Endothelial cell of umbilical vein (primary cell): ENCODE measurements around the gene PKMYT1. TPM values are rescaled to one million over a fixed set of nuclear protein-coding genes. Genes with fewer than 3 reads are reported as not detected.

Experiments
- BruUV-seq: library from RNA; stranded (reverse); fragments of 400-500 nt; replicated peaks from 2 replicates; lab custom pipeline; 2021; lab: Mats Ljungman, UMichigan
- CTCF ChIA-PET: fragments of 300-600, 350-600 bp; sonication (Branson Sonifier 250); formaldehyde crosslinking; loops from one replicate; lab custom pipeline; 2021; ENCODE audit warnings: antibody characterized with exemption, inconsistent platforms; lab: Charles Lee
- POLR2A ChIA-PET: fragments of 300-600, 350-600 bp; sonication (Branson Sonifier 250); formaldehyde crosslinking; loops from one replicate; lab custom pipeline; 2021; ENCODE audit warnings: antibody characterized with exemption, inconsistent platforms; lab: Charles Lee
- DNase-seq: peaks from one replicate; pipeline ENCODE4 v3.0.0-alpha.2; 2011; ENCODE audit warnings: low read depth, low spot score
- FAIRE-seq: peaks from 2 replicates; lab custom pipeline; 2011; peaks lifted over from hg19 to GRCh38; lab: Jason Lieb, UNC
- H2AFZ ChIP-seq: 2 replicates; pipeline ENCODE4 v1.6.0; 2012; ENCODE audit warnings: low read depth, low read length, control low read depth, inconsistent platforms
- H3K27ac ChIP-seq: 2 replicates; pipeline ENCODE4 v1.5.1; 2011; ENCODE audit warnings: low read depth, mild to moderate bottlenecking, control low read depth, low read length, moderate library complexity; ENCODE audit not compliant: insufficient read depth
- H3K27me3 ChIP-seq, 2 experiments: 2 replicates each; pipeline versions ENCODE4 v1.6.0 to v1.6.1; 2011; ENCODE audit warnings: low read length in 2 of 2, mixed read lengths in 1 of 2; ENCODE audit not compliant: control insufficient read depth in 2 of 2, insufficient read depth in 2 of 2
- H3K36me3 ChIP-seq, 2 experiments: 2 replicates in 1 of 2; 3 replicates in 1 of 2; pipeline ENCODE4 v1.5.1; 2011; ENCODE audit warnings: low read length in 2 of 2, mild to moderate bottlenecking in 1 of 2, moderate library complexity in 1 of 2; ENCODE audit not compliant: control insufficient read depth in 2 of 2, insufficient read depth in 2 of 2; ENCODE audit errors: extremely low read depth in 1 of 2
- H3K4me1 ChIP-seq: 3 replicates; pipeline ENCODE4 v1.5.1; 2011; ENCODE audit warnings: mild to moderate bottlenecking, low read length; ENCODE audit not compliant: control insufficient read depth, insufficient read depth; ENCODE audit errors: extremely low read depth
- H3K4me2 ChIP-seq: 2 replicates; pipeline ENCODE4 v1.6.1; 2011; ENCODE audit warnings: low read length, control low read depth, mixed read lengths; ENCODE audit not compliant: insufficient read depth
- H3K4me3 ChIP-seq, 3 experiments: fragments of 200-600 bp in 1 of 3; sonication (generic), shearing (Covaris generic) in 1 of 3; replicated peaks in 1 of 3; 2 replicates each; pipeline ENCODE4 v1.5.1; 2011 to 2016; ENCODE audit warnings: control low read depth in 3 of 3, low read length in 3 of 3, mild to moderate bottlenecking in 2 of 3, inconsistent platforms in 1 of 3, low read depth in 1 of 3, moderate library complexity in 1 of 3; ENCODE audit not compliant: insufficient read depth in 1 of 3
- H3K79me2 ChIP-seq: 2 replicates; pipeline ENCODE4 v1.6.0; 2012; ENCODE audit warnings: low read length, inconsistent platforms; ENCODE audit not compliant: control insufficient read depth, insufficient read depth
- H3K9ac ChIP-seq: replicated peaks from 2 replicates; pipeline ENCODE3; 2011; ENCODE audit warnings: low read length, control low read depth; ENCODE audit not compliant: insufficient read depth; ENCODE audit errors: extremely low read depth
- H3K9me1 ChIP-seq: replicated peaks from 3 replicates; pipeline ENCODE4 v1.6.0; 2011; ENCODE audit warnings: mild to moderate bottlenecking, low read length; ENCODE audit not compliant: control insufficient read depth, insufficient read depth; ENCODE audit errors: extremely low read depth
- H3K9me3 ChIP-seq: replicated peaks from 2 replicates; pipeline ENCODE4 v1.5.1; 2012; ENCODE audit warnings: low read length, inconsistent platforms; ENCODE audit not compliant: control insufficient read depth, insufficient read depth
- H4K20me1 ChIP-seq: replicated peaks from 2 replicates; pipeline ENCODE3; 2011; ENCODE audit warnings: mild to moderate bottlenecking, low read length; ENCODE audit not compliant: control insufficient read depth, insufficient read depth; ENCODE audit errors: extremely low read depth
- EZH2 ChIP-seq: IDR thresholded peaks from 2 replicates; pipeline ENCODE4 v1.6.1; 2012; ENCODE audit warnings: borderline replicate concordance, low read depth, mild to moderate bottlenecking, moderate library complexity, low read length, inconsistent platforms; ENCODE audit not compliant: severe bottlenecking
- FOS ChIP-seq: IDR thresholded peaks from 2 replicates; pipeline ENCODE4 v1.6.1; 2011; ENCODE audit warnings: mild to moderate bottlenecking, low read length, moderate library complexity, borderline replicate concordance; ENCODE audit not compliant: insufficient read depth
- GATA2 ChIP-seq: IDR thresholded peaks from 2 replicates; pipeline ENCODE4 v1.7.0; 2011; ENCODE audit warnings: low read depth, mild to moderate bottlenecking, moderate library complexity, mixed read lengths, low read length; ENCODE audit not compliant: insufficient read length, insufficient read depth
- JUN ChIP-seq: IDR thresholded peaks from 2 replicates; pipeline ENCODE4 v1.6.1; 2011; ENCODE audit warnings: borderline replicate concordance, low read depth; ENCODE audit not compliant: insufficient read length, insufficient read depth
- MYC ChIP-seq: IDR thresholded peaks from one replicate; pipeline ENCODE4 v1.6.1; 2011; ENCODE audit warnings: mild to moderate bottlenecking, low read depth, low read length
- POLR2A ChIP-seq: IDR thresholded peaks from 2 replicates; pipeline ENCODE4 v1.6.1; 2012; ENCODE audit warnings: low read depth, mild to moderate bottlenecking, control low read depth, low read length
- POLR2AphosphoS5 ChIP-seq: IDR thresholded peaks from 2 replicates; pipeline ENCODE4 v1.6.1; 2012; ENCODE audit warnings: low read depth, mild to moderate bottlenecking, control low read depth, low read length, moderate library complexity; ENCODE audit not compliant: insufficient read depth
- dilution Hi-C: fragments of 300-500 bp; cut with MboI; formaldehyde crosslinking; loops from one replicate; pipeline ENCODE4 v1.15.0; 2019; ENCODE audit warnings: low sequenced_read_pairs; ENCODE audit not compliant: extremely low pct_ligation_motif_present
- intact Hi-C: fragments of 100-400 bp; cut with micrococcal nuclease; formaldehyde crosslinking; loops from one replicate; pipeline ENCODE4 v1.10.0; 2022
- polyA plus RNA-seq, 4 experiments: library from polyadenylated mRNA; depleted of rRNA in 3 of 4; stranded (reverse) in 3 of 4; unstranded in 1 of 4; fragments of >200 nt; gene quantifications; 2 replicates each; pipeline versions ENCODE4 v1.2.1 to v1.2.3, GENCODE V29; 2011 to 2012; ENCODE audit warnings: missing spikeins in 1 of 4
- total RNA-seq: library from RNA; stranded (reverse); gene quantifications from 2 replicates; pipeline ENCODE4 v1.2.3, GENCODE V29; 2021
- TF ChIP-seq, protein P1 (sequence below): IDR thresholded peaks from 2 replicates; pipeline ENCODE4 v1.6.1; 2011; ENCODE audit not compliant: insufficient read depth, insufficient read length
- TF ChIP-seq, protein P2 (sequence below), 2 donors: IDR thresholded peaks; 1 replicate in 1 of 2; 2 replicates in 1 of 2; pipeline ENCODE4 v1.5.1; 2011; ENCODE audit warnings: low read length in 2 of 2, mild to moderate bottlenecking in 2 of 2, moderate library complexity in 2 of 2, control low read depth in 1 of 2, inconsistent platforms in 1 of 2, low read depth in 1 of 2; ENCODE audit not compliant: insufficient read depth in 1 of 2; ENCODE audit errors: extremely low read depth in 1 of 2

Gene PKMYT1
- total and polyA plus RNA-seq, 2 donors (not counting 3 experiments of a cell fraction or from before 2014, with no cell fraction given) = 26.1 to 48.5 TPM

DNA sequence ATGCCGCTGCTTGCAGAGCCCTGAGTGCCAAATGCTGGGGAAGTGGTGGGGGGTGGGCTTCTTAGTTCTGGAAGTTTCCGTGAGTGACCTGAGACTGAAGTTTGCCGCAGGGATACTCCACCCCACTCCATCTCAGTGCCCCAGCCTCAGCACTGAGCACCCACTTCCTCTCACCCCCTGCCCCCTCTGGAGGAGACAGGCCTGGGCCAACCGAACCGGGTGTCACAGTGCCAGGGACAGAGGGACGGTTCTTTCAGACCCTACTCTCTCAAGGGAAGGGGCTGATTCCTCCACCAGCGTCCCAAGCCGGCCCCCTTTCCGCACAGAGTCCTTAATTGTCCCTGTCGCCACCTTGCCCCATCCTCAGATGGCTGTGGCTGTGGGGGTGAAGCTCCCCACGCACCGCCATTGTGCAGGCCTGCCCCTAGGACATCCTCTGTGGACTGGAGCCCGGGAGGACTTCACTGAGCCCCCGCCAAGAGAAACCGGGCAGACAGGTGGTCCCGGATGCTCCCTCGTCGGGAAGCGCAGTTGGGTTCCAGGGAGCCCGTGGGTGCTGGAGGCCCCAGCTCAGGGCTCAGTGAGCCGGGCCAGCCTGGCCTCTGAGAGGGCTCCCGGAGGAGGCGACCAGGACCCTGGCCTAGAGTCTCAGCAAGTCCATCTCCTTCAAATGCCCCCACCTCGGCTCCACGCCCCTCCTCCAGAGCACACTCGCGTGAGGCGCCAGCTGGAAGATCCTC is 17.7 kb downstream of the PKMYT1 start:
- TF ChIP-seq FOS (no peak), POLR2A (no peak), MYC (no peak), POLR2AphosphoS5 (no peak), GATA2 (no peak), EZH2 (no peak), JUN (no peak)
- TF ChIP-seq, protein P1, sequence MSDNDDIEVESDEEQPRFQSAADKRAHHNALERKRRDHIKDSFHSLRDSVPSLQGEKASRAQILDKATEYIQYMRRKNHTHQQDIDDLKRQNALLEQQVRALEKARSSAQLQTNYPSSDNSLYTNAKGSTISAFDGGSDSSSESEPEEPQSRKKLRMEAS = no peak
- TF ChIP-seq, protein P2, sequence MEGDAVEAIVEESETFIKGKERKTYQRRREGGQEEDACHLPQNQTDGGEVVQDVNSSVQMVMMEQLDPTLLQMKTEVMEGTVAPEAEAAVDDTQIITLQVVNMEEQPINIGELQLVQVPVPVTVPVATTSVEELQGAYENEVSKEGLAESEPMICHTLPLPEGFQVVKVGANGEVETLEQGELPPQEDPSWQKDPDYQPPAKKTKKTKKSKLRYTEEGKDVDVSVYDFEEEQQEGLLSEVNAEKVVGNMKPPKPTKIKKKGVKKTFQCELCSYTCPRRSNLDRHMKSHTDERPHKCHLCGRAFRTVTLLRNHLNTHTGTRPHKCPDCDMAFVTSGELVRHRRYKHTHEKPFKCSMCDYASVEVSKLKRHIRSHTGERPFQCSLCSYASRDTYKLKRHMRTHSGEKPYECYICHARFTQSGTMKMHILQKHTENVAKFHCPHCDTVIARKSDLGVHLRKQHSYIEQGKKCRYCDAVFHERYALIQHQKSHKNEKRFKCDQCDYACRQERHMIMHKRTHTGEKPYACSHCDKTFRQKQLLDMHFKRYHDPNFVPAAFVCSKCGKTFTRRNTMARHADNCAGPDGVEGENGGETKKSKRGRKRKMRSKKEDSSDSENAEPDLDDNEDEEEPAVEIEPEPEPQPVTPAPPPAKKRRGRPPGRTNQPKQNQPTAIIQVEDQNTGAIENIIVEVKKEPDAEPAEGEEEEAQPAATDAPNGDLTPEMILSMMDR (IDR thresholded peaks at IDR 0.05; ENCODE audit: extremely low read depth in 1 of 2, insufficient read depth in 1 of 2, low read depth in 1 of 2, low read length in 2 of 2) = no peak
- CTCF ChIA-PET = interaction anchor here (1.4 kb wide), 2 partner anchors 22 to 124 kb away, joined by 3 to 5 read pairs; no protein-coding TSS in a partner anchor
- Histone ChIP-seq H3K9ac (no peak overlapping the region), H3K9me3 (no peaks in the 10 kb centered on the region), H3K9me1 (no peaks in the 10 kb centered on the region), H3K4me2 (no peak overlapping the region), H3K27me3 (peaks cover 27 to 48% of the 10 kb centered on the region in 2 experiments), H3K79me2 (no peaks in the 10 kb centered on the region), H2AFZ (no peak overlapping the region), H4K20me1 (no peaks in the 10 kb centered on the region), H3K4me1 (peaks cover 7% of the 10 kb centered on the region), H3K4me3 (no peak overlapping the region), H3K27ac (no peak overlapping the region), H3K36me3 (no peaks in the 10 kb centered on the region)
- DNase-seq (no peak), FAIRE-seq (no peak)
- dilution Hi-C loops = no loop called here
- no TSS peak for BruUV-seq
- POLR2A ChIA-PET = no interaction called here
- intact Hi-C loops = no loop called here
